PC-3 (cell line): ENCODE data around the gene AP2A1. TPM values are rescaled to one million over a fixed set of nuclear protein-coding genes. Genes with fewer than 3 reads are reported as not detected.

Experiments
- ATAC-seq: fragments of 200-7000 bp; cut with Tn5 transposase; 2 replicates; pipeline ENCODE4 v1.9.1; 2020; ENCODE audit warnings: mild to moderate bottlenecking, moderate library complexity
- BruUV-seq: library from RNA; stranded (reverse); fragments of 400-500 nt; replicated peaks from 2 replicates; lab custom pipeline; 2021; lab: Mats Ljungman, UMichigan
- CTCF ChIA-PET: fragments of 300-600 bp; sonication (Branson Sonifier 250); formaldehyde crosslinking; loops from one replicate; lab custom pipeline; 2022; ENCODE audit warnings: antibody characterized with exemption; lab: Charles Lee
- POLR2A ChIA-PET: fragments of 300-600 bp; sonication (Branson Sonifier 250); formaldehyde crosslinking; loops from one replicate; lab custom pipeline; 2022; ENCODE audit warnings: antibody characterized with exemption; ENCODE audit not compliant: unreplicated experiment; lab: Charles Lee
- DNase-seq: peaks from one replicate; pipeline ENCODE4 v3.0.0-alpha.2; 2015
- H2AFZ ChIP-seq: fragments of 300-600 bp; sonication (generic); 2 replicates; pipeline ENCODE4 v1.6.0; 2016; ENCODE audit warnings: antibody characterized with exemption, low read length
- H3F3A ChIP-seq: fragments of 300-600 bp; sonication (generic); one replicate; pipeline ENCODE4 v1.6.0; 2017; ENCODE audit warnings: antibody characterized with exemption, low read length, control low read depth, mild to moderate bottlenecking; ENCODE audit not compliant: unreplicated experiment
- H3K27ac ChIP-seq: fragments of 300-600 bp; sonication (generic); 2 replicates; pipeline ENCODE4 v1.5.1; 2016; ENCODE audit warnings: mild to moderate bottlenecking, low read length
- H3K27me3 ChIP-seq: fragments of 300-600 bp; sonication (generic); 2 replicates; pipeline ENCODE4 v1.6.1; 2016; ENCODE audit warnings: low read length, mixed read lengths
- H3K36me3 ChIP-seq: fragments of 300-600 bp; sonication (generic); 2 replicates; pipeline ENCODE4 v1.6.1; 2016; ENCODE audit warnings: low read depth, mixed run types, low read length, mixed read lengths
- H3K4me1 ChIP-seq: fragments of 300-600 bp; sonication (generic); 2 replicates; pipeline ENCODE4 v1.5.1; 2016; ENCODE audit warnings: low read length; ENCODE audit not compliant: insufficient read depth
- H3K4me2 ChIP-seq: fragments of 300-600 bp; sonication (generic); 2 replicates; pipeline ENCODE4 v1.6.0; 2016; ENCODE audit warnings: low read length
- H3K4me3 ChIP-seq: fragments of 300-600 bp; sonication (generic); 2 replicates; pipeline ENCODE4 v1.5.1; 2016; ENCODE audit warnings: mild to moderate bottlenecking, low read length, mixed read lengths
- H3K79me2 ChIP-seq: fragments of 300-600 bp; sonication (generic); 2 replicates; pipeline ENCODE4 v1.6.1; 2017; ENCODE audit warnings: low read length, mixed read lengths
- H3K9ac ChIP-seq: fragments of 300-600 bp; sonication (generic); 2 replicates; pipeline ENCODE4 v1.6.0; 2016; ENCODE audit warnings: mild to moderate bottlenecking, low read length
- H3K9me2 ChIP-seq: fragments of 300-600 bp; sonication (generic); replicated peaks from 2 replicates; pipeline ENCODE4 v1.6.1; 2016; ENCODE audit warnings: mixed run types, low read length, mixed read lengths
- H3K9me3 ChIP-seq: fragments of 300-600 bp; sonication (generic); 2 replicates; pipeline ENCODE4 v1.6.1; 2016; ENCODE audit warnings: low read length, mixed read lengths
- H4K20me1 ChIP-seq: fragments of 300-600 bp; sonication (generic); 2 replicates; pipeline ENCODE4 v1.6.1; 2016; ENCODE audit warnings: low read length, mixed read lengths
- EZH2 ChIP-seq: fragments of 300-600 bp; sonication (generic); IDR thresholded peaks from one replicate; pipeline ENCODE4 v1.6.1; 2017; ENCODE audit warnings: antibody characterized with exemption, mild to moderate bottlenecking, low read length; ENCODE audit not compliant: unreplicated experiment
- EZH2phosphoT487 ChIP-seq: fragments of 300-600 bp; sonication (generic); IDR thresholded peaks from 2 replicates; pipeline ENCODE4 v1.6.1; 2018; ENCODE audit warnings: mild to moderate bottlenecking, antibody characterized with exemption, low read length, borderline replicate concordance
- intact Hi-C: fragments of 100-400 bp; cut with micrococcal nuclease; formaldehyde crosslinking; loops from 2 replicates; pipeline ENCODE4 v1.9.0; 2023
- total RNA-seq: library from RNA; depleted of rRNA; stranded (reverse); fragments of >200 nt; gene quantifications from 2 replicates; pipeline ENCODE4 v1.2.3, GENCODE V29; 2014
- TF ChIP-seq, protein P1 (sequence below): fragments of 300-600 bp; sonication (generic); conservative IDR thresholded peaks from 2 replicates; pipeline ENCODE4 v1.5.1; 2017; ENCODE audit warnings: antibody characterized with exemption, low read depth, mild to moderate bottlenecking, low read length

Gene AP2A1
- total RNA-seq, 1 experiment from 2014 or later: 143 TPM

DNA sequence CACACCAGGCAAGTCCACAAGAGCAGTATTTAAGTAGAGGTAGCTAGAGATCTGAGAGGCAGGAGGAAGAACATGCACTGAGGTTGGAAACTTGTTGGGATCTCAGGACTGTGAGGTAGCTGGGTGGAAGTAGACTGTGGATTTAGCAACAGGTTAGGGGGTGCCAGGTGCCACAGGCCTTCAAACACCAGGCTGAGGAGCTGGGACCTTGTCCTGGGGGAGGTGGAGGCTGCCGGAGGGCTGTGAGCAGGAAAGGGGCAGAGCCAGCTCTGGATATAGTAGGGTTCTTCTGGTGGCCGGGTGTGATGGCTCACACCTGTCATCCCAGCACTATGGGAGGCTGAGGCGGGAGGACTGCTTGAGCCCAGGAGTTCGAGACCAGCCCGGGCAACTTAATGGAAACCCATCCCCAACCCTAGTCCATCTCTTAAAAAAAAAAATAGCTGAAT lies 43.2 kb downstream of the AP2A1 start:
- Histone ChIP-seq H3K9ac (no peak overlapping the region), H3K36me3 (peaks cover 3% of the 10 kb centered on the region), H3K4me3 (peak overlapping the region; percentile 77; the same call in 1 of the 2 replicates), H3K27ac (no peak overlapping the region), H3F3A (peaks cover 13% of the 10 kb centered on the region), H3K4me1 (peaks cover 23% of the 10 kb centered on the region), H4K20me1 (no peaks in the 10 kb centered on the region), H3K9me3 (no peaks in the 10 kb centered on the region), H3K4me2 (peak overlapping the region; percentile 91), H3K9me2 (no peaks in the 10 kb centered on the region), H2AFZ (peak overlapping the region; percentile 96), H3K27me3 (no peaks in the 10 kb centered on the region), H3K79me2 (no peaks in the 10 kb centered on the region)
- DNase-seq: no peak
- intact Hi-C loops: loop anchor here (5.0 kb wide), 2 partner anchors 118 to 133 kb away; partner anchors contain the start of genes CPT1C and PRMT1
- no peak for ATAC-seq
- BruUV-seq: no TSS peak
- POLR2A ChIA-PET: no interaction called here
- no peak for TF ChIP-seq EZH2phosphoT487
- TF ChIP-seq, protein P1, sequence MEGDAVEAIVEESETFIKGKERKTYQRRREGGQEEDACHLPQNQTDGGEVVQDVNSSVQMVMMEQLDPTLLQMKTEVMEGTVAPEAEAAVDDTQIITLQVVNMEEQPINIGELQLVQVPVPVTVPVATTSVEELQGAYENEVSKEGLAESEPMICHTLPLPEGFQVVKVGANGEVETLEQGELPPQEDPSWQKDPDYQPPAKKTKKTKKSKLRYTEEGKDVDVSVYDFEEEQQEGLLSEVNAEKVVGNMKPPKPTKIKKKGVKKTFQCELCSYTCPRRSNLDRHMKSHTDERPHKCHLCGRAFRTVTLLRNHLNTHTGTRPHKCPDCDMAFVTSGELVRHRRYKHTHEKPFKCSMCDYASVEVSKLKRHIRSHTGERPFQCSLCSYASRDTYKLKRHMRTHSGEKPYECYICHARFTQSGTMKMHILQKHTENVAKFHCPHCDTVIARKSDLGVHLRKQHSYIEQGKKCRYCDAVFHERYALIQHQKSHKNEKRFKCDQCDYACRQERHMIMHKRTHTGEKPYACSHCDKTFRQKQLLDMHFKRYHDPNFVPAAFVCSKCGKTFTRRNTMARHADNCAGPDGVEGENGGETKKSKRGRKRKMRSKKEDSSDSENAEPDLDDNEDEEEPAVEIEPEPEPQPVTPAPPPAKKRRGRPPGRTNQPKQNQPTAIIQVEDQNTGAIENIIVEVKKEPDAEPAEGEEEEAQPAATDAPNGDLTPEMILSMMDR: no peak
- TF ChIP-seq EZH2: no peak
- CTCF ChIA-PET: interaction anchor here (0.8 kb wide), 1 partner anchor 9 kb away, joined by 7 read pairs; no protein-coding TSS in a partner anchor

DNA sequence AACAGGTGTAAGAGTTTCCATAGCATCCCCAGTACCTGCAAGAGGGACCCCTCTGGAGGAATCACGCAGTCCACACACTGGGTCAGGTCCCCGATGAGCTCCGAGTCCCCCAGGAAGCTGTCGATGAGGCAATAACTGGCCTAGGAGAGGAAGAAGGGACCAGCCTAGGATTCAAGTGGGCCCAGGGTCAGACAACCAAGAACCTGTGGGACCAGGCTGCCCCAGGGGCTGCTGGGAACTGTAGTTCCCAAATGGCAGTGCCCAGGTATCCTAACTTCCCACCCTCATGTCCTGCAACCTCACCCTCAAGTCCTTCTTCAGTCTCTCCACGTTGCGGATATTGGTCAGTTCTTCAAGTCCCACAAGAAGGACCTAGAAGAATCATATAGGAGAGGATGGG lies 44.5 kb downstream of the AP2A1 start:
- no peaks in the 10 kb centered on the region for H3K9me3 ChIP-seq
- peaks cover 11% of the 10 kb centered on the region for H3F3A ChIP-seq
- no peak overlapping the region for H3K9ac ChIP-seq
- no peaks in the 10 kb centered on the region for H3K79me2 ChIP-seq
- no peaks in the 10 kb centered on the region for H3K36me3 ChIP-seq
- no peak overlapping the region for H3K4me2 ChIP-seq
- no peak for TF ChIP-seq EZH2phosphoT487
- H3K27me3 ChIP-seq: no peaks in the 10 kb centered on the region
- H3K4me3 ChIP-seq: no peak overlapping the region
- no peak overlapping the region for H3K27ac ChIP-seq
- BruUV-seq: no TSS peak
- POLR2A ChIA-PET: no interaction called here
- no peak overlapping the region for H2AFZ ChIP-seq
- peaks cover 23% of the 10 kb centered on the region for H3K4me1 ChIP-seq
- intact Hi-C loops: no loop called here
- no peak for ATAC-seq
- H4K20me1 ChIP-seq: no peaks in the 10 kb centered on the region
- H3K9me2 ChIP-seq: no peaks in the 10 kb centered on the region
- CTCF ChIA-PET: no interaction called here
- DNase-seq: peak; percentile 30

DNA sequence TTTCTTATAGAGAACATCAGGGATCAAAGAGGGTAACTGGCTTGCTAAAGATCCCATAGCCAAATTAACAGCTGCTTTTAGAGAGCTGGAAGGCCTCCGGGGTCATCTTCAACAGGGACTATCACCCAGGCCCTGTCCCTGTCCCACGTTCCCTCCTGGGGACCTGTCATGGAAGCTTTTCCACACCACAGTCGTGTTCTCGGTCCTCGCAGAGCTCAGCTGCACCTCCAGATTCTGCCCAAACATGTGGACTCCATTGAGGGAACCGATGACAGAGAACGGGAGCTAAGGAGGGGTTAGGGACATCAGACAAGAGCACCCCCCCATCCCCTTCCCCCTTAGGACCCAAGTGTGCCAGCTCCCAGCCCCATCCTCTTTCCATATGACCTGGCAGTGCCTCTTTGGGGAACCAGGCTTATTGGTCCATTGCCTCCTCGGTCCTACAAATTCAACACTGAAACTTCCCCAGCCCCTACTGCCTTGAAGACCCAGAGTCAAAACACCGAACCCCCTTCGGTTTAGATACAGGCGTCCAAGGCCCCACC lies 45.7 kb downstream of the AP2A1 start:
- Histone ChIP-seq H4K20me1 (no peaks in the 10 kb centered on the region), H3K9me2 (no peaks in the 10 kb centered on the region), H3K36me3 (no peaks in the 10 kb centered on the region), H3K4me3 (peak overlapping the region; percentile 68), H3K9ac (peak overlapping the region; percentile 57), H2AFZ (peak overlapping the region; percentile 92), H3K4me2 (peak overlapping the region; percentile 76), H3K27me3 (no peaks in the 10 kb centered on the region), H3K4me1 (peaks cover 28% of the 10 kb centered on the region), H3K79me2 (no peaks in the 10 kb centered on the region), H3F3A (peaks cover 9% of the 10 kb centered on the region), H3K27ac (peak overlapping the region; percentile 51; the same call in 1 of the 2 replicates), H3K9me3 (no peaks in the 10 kb centered on the region)
- no TSS peak for BruUV-seq
- DNase-seq (no peak), ATAC-seq (no peak)
- intact Hi-C loops: no loop called here
- POLR2A ChIA-PET: no interaction called here
- CTCF ChIA-PET: no interaction called here
- TF ChIP-seq EZH2phosphoT487: no peak
- TF ChIP-seq EZH2: no peak
- TF ChIP-seq, protein P1: no peak
